Activated CD4-positive, alpha-beta T cell treated with anti-CD3 and anti-CD28 coated beads, Interleukin-2, amount 10 ng/mL, durations not matched to agents 7 days and 5 days (primary cell): ENCODE measurements around the gene FAM222B. TPM values are rescaled to one million over a fixed set of nuclear protein-coding genes. Genes with fewer than 3 reads are reported as not detected.
A peak's percentile ranks its signal among the peaks of the same experiment; 100 is the strongest.
"Not testable (repeated sequence)": the region's sequence is repeated elsewhere in the genome, so short reads cannot be mapped to it uniquely, and the experiment has no call there.

ENCODE experiments used
- CTCF ChIA-PET: fragments of 350-600 bp; sonication (Branson Sonifier 250); formaldehyde crosslinking; loops from one replicate; lab custom pipeline; 2021; ENCODE audit warnings: antibody characterized with exemption; lab: Charles Lee
- POLR2A ChIA-PET: fragments of 350-600 bp; sonication (Branson Sonifier 250); formaldehyde crosslinking; loops from one replicate; lab custom pipeline; 2021; ENCODE audit warnings: antibody characterized with exemption; lab: Charles Lee
- DNase-seq: peaks from one replicate; pipeline ENCODE4 v3.0.0-alpha.2; 2020
- H3K27ac Mint-ChIP-seq: one replicate; pipeline ENCODE4 v1.8.0; 2021; ENCODE audit warnings: mild to moderate bottlenecking, moderate library complexity, mixed read lengths
- H3K27me3 Mint-ChIP-seq: one replicate; pipeline ENCODE4 v1.8.0; 2021; ENCODE audit warnings: mixed read lengths
- H3K36me3 Mint-ChIP-seq: one replicate; pipeline ENCODE4 v1.8.0; 2021; ENCODE audit warnings: low read depth, mixed read lengths
- H3K4me1 Mint-ChIP-seq: one replicate; pipeline ENCODE4 v1.8.0; 2021; ENCODE audit warnings: mixed read lengths
- H3K4me3 Mint-ChIP-seq: one replicate; pipeline ENCODE4 v1.8.0; 2021; ENCODE audit warnings: mild to moderate bottlenecking, moderate library complexity, mixed read lengths
- H3K9me3 Mint-ChIP-seq: one replicate; pipeline ENCODE4 v1.8.0; 2021; ENCODE audit warnings: mixed read lengths
- total RNA-seq, 2 experiments: library from RNA; stranded (reverse); gene quantifications; one replicate each; pipeline ENCODE4 v1.2.3, GENCODE V29; 2021

FAM222B gene
- total RNA-seq, 2 experiments from 2014 or later, result 15.7 to 17.9 TPM

DNA sequence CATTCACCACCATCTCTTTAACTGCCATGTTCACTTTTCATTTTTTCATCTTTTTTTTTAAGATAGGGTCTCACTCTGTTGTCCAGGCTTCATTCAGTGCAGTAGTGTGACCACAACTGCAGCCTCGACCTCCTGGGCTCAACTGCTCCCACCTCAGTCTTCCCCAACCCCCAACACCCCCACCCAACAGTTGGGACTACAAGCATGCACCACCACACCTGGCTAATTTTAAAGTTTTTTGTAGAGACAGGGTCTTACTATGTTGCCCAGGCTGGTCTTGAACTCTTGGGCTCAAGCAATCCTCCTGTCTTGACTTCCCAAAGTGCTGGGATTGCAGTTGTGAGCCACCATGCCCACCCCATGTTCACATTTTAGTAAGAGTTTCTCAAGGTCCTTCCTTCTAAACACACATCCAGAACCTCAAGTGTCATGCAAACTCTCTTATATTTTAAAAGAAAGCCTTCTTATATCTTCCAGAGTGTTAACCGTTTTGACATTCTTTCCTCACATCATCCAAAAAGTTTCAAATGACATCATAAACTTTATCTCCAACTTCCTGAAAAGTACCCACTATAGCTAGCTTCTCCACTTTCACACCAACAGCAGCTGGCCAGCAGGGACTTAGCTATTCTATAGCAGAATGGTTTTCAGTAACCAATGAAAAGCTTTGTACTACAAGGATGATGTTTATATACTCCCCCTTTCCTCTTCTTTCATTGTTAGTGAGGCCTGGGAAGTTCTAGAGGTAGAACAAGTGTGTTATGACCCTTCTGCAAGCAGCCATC lies 49.5 kb downstream of the FAM222B start:
- no peak overlapping the region for H3K4me3 Mint-ChIP-seq
- ChIA-PET CTCF (interaction anchor here (0.6 to 1.4 kb wide), 3 partner anchors 8 to 66 kb away, joined by 3 to 4 read pairs (median 3); no protein-coding TSS in a partner anchor), POLR2A (interaction anchor here (0.7 kb wide), 1 partner anchor 44 kb away, joined by 10 read pairs; no protein-coding TSS in a partner anchor)
- H3K9me3 Mint-ChIP-seq, result no peaks in the 10 kb centered on the region
- H3K27me3 Mint-ChIP-seq, result no peaks in the 10 kb centered on the region
- DNase-seq, result no peak
- peaks cover 4% of the 10 kb centered on the region for H3K36me3 Mint-ChIP-seq
- peaks cover 18% of the 10 kb centered on the region for H3K4me1 Mint-ChIP-seq
- no peak overlapping the region for H3K27ac Mint-ChIP-seq

DNA sequence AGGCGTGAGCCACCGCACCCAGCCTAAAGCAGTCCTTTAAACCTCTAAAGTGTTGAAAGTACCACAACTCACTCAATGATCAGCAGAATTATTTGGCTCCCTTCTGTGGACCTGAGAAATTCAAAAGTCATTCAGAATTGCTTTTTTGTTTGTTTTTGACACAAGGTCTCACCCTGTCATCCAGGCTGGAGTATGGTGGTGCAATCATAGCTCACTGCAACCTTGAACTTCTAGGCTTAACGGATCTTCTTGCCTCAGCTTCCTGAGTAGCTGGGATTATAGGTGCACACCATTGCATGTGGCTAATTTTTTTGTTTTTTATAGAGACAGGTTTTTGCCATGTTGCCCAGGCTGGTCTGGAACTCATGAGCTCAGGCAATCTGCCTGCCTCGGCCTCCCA lies 54.5 kb downstream of the FAM222B start:
- Mint-ChIP-seq H3K36me3 (peaks cover 4% of the 10 kb centered on the region), H3K9me3 (no peaks in the 10 kb centered on the region), H3K4me1 (peaks cover 14% of the 10 kb centered on the region), H3K4me3 (no peak overlapping the region), H3K27ac (no peak overlapping the region), H3K27me3 (no peaks in the 10 kb centered on the region)
- ChIA-PET POLR2A (no interaction called here), CTCF (interaction anchor here (0.6 to 1.0 kb wide), 2 partner anchors 34 to 132 kb away, joined by 3 to 4 read pairs; no protein-coding TSS in a partner anchor)
- DNase-seq, result no peak

GRCh38 chr17:28783161-28783560 lies 59.4 kb downstream of the FAM222B start:
- no peak overlapping the region for H3K4me3 Mint-ChIP-seq
- H3K9me3 Mint-ChIP-seq, result no peaks in the 10 kb centered on the region
- no peaks in the 10 kb centered on the region for H3K27me3 Mint-ChIP-seq
- CTCF ChIA-PET, result interaction anchor here (0.6 to 1.5 kb wide), 4 partner anchors 19 to 334 kb away, joined by 3 to 4 read pairs (median 4); no protein-coding TSS in a partner anchor
- no peak overlapping the region for H3K27ac Mint-ChIP-seq
- no peak for DNase-seq
- POLR2A ChIA-PET, result no interaction called here
- peaks cover 12% of the 10 kb centered on the region for H3K4me1 Mint-ChIP-seq
- peaks cover 11% of the 10 kb centered on the region for H3K36me3 Mint-ChIP-seq

DNA sequence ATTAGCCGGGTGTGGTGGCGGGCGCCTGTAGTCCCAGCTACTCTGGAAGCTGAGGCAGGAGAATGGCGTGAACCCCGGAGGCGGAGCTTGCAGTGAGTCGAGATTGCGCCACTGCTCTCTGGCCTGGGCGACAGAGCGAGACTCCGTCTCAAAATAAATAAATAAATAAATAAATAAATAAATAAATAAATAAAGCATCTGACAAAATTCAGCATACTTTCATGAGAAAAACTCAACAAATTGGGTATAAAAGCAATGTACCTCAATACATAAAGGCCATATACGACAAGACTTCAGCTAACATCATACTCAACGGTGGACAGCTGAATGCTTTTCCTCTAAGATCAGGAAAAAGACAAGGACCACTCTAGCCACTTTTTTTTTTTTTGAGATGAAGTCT lies 63.0 kb downstream of the FAM222B start:
- Mint-ChIP-seq H3K36me3 (peaks cover 14% of the 10 kb centered on the region), H3K4me1 (peaks cover 27% of the 10 kb centered on the region)
- H3K27me3 Mint-ChIP-seq, H3K4me3 Mint-ChIP-seq, DNase-seq, H3K9me3 Mint-ChIP-seq, H3K27ac Mint-ChIP-seq, POLR2A ChIA-PET, CTCF ChIA-PET: not testable (repeated sequence)

- Mint-ChIP-seq H3K9me3 (no peaks in the 10 kb centered on the region), H3K27ac (peak overlapping the region; percentile 25), H3K36me3 (peaks cover 19% of the 10 kb centered on the region), H3K27me3 (no peaks in the 10 kb centered on the region), H3K4me1 (peaks cover 27% of the 10 kb centered on the region), H3K4me3 (no peak overlapping the region)
- ChIA-PET POLR2A (no interaction called here), CTCF (interaction anchor here (0.6 kb wide), 1 partner anchor 172 kb away, joined by 3 read pairs; no protein-coding TSS in a partner anchor)
- DNase-seq, result no peak
Measured at GRCh38 chr17:28777178-28777577, 65.4 kb downstream of the FAM222B start.

DNA sequence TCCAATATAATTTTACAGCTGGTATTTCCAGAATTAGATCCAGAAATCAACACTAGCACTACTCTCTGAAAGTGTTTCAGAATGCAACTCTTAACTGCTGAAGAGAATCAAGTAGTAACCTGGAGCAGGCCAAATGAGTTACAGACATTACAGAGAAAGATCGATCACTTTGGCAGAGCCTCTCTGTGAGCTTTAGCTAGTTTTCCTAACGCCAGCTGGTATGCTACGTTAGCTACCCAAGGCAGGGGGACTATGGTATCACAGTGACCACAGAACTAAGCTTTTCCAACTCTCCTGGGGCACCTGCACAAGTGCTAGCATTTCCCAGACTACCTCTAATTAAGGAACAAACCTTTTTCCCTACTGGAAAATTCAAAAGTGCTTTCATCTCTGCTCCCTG lies 68.4 kb downstream of the FAM222B start:
- no peak for DNase-seq
- POLR2A ChIA-PET, result no interaction called here
- H3K4me1 Mint-ChIP-seq, result peaks cover 25% of the 10 kb centered on the region
- CTCF ChIA-PET, result interaction anchor here (0.6 to 3.2 kb wide), 10 partner anchors 9 to 168 kb away, joined by 3 to 16 read pairs (median 4); partner anchors contain the start of gene TLCD1
- H3K9me3 Mint-ChIP-seq, result no peaks in the 10 kb centered on the region
- no peak overlapping the region for H3K4me3 Mint-ChIP-seq
- H3K27ac Mint-ChIP-seq, result no peak overlapping the region
- H3K27me3 Mint-ChIP-seq, result no peaks in the 10 kb centered on the region
- peaks cover 15% of the 10 kb centered on the region for H3K36me3 Mint-ChIP-seq

GRCh38 chr17:28773736-28774135 lies 68.9 kb downstream of the FAM222B start:
- CTCF ChIA-PET, result interaction anchor here (0.6 to 3.2 kb wide), 9 partner anchors 9 to 272 kb away, joined by 3 to 16 read pairs (median 4); partner anchors contain the start of gene TLCD1

DNA sequence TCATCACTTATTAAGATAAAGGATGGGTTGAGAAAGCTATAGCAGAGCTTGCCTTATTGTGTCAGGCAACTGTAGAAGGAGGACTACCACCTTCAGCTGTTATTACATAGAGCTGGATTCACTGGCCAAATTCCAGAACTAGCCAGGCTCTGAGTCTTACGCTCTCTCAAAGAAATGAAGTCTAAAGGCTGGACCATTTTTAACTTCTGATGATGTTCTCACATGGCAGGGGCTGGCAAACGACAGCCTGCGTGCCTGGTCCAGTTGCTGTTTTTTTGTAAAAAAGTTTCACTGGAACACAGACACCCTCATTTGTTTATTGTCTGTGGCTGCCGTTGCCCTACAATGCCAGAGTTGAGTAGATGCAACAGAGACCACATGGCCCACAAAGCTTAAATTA lies 77.6 kb downstream of the FAM222B start:
- no peak overlapping the region for H3K4me3 Mint-ChIP-seq
- H3K4me1 Mint-ChIP-seq, result peaks cover 8% of the 10 kb centered on the region
- no peaks in the 10 kb centered on the region for H3K27me3 Mint-ChIP-seq
- no peak for DNase-seq
- ChIA-PET CTCF (interaction anchor here (0.6 to 7.8 kb wide), 11 partner anchors 9 to 229 kb away, joined by 3 to 67 read pairs (median 5); partner anchors contain the start of gene TLCD1), POLR2A (no interaction called here)
- no peak overlapping the region for H3K27ac Mint-ChIP-seq
- H3K36me3 Mint-ChIP-seq, result peaks cover 10% of the 10 kb centered on the region
- no peaks in the 10 kb centered on the region for H3K9me3 Mint-ChIP-seq

More at GRCh38 chr17:28773736-28774135, 68.9 kb downstream of the FAM222B start:
- no peaks in the 10 kb centered on the region for H3K27me3 Mint-ChIP-seq
- no peaks in the 10 kb centered on the region for H3K9me3 Mint-ChIP-seq
- no peak overlapping the region for H3K4me3 Mint-ChIP-seq
- POLR2A ChIA-PET, result no interaction called here
- peaks cover 11% of the 10 kb centered on the region for H3K36me3 Mint-ChIP-seq
- no peak overlapping the region for H3K27ac Mint-ChIP-seq
- no peak for DNase-seq
- H3K4me1 Mint-ChIP-seq, result peaks cover 20% of the 10 kb centered on the region

GRCh38 chr17:28763804-28764266 lies 78.8 kb downstream of the FAM222B start:
- Mint-ChIP-seq H3K4me1 (peaks cover 8% of the 10 kb centered on the region), H3K9me3 (no peaks in the 10 kb centered on the region), H3K4me3 (no peak overlapping the region), H3K36me3 (peaks cover 14% of the 10 kb centered on the region), H3K27ac (no peak overlapping the region), H3K27me3 (no peaks in the 10 kb centered on the region)
- DNase-seq, result peak; percentile 86
- CTCF ChIA-PET, result interaction anchor here (0.8 to 7.8 kb wide), 25 partner anchors 9 to 230 kb away, joined by 3 to 67 read pairs (median 5); partner anchors contain the start of genes RPL23A, TLCD1 and TRAF4
- POLR2A ChIA-PET, result no interaction called here

GRCh38 chr17:28763137-28763799 lies 79.3 kb downstream of the FAM222B start:
- CTCF ChIA-PET, result interaction anchor here (0.6 to 7.8 kb wide), 22 partner anchors 9 to 201 kb away, joined by 3 to 67 read pairs (median 5); partner anchors contain the start of genes RPL23A and TLCD1
- Mint-ChIP-seq H3K9me3 (no peaks in the 10 kb centered on the region), H3K4me3 (no peak overlapping the region), H3K36me3 (peaks cover 16% of the 10 kb centered on the region), H3K4me1 (peaks cover 8% of the 10 kb centered on the region), H3K27me3 (no peaks in the 10 kb centered on the region), H3K27ac (no peak overlapping the region)
- POLR2A ChIA-PET, result no interaction called here
- DNase-seq, result no peak

DNA sequence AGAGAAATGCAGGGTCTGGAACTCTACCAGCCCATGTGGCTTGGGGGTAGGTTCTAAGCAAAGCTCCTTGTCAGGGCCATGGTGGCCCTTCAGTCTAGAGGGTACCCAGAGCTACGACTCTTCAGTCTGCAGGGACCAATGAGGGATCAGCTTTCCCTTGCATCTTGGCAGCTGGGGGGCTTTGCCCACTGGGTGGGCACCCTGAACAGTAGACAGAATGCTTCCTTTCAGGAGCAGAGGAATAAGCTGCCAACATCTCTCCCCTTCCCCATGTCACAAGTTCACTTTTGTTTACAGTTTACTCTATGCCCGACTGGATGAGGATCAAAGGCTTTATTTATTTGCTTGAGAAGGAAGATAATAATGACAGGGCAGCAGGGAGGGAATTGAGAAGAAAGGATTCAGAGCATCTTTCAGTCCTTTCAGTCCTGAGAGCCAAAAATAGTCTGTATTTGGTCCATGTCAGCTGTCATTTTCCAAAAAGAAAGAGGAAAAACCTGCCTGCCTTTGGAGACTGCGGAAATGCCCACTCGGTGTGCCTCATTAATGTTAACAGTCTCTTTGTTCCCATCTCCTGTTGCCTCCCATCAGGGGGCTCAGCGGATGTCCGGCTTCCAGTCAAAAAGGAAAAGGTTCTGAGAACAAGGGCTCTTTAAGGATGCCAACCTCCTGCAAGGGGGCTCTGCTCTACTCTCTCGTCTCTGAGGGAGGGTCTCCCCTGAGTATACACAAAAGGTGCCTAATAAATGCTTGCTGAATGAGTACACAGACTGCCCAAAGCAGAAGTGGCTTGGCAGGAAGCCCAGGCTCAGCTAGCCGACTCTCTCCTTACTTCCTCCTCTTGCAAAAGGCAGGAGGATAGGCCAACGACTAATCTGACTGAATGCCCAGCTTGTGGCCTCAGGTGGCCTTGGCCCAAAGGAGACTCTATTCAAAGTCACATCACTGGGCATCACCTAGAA lies 81.7 kb downstream of the FAM222B start:
- Mint-ChIP-seq H3K4me3 (no peak overlapping the region), H3K27ac (no peak overlapping the region), H3K9me3 (no peaks in the 10 kb centered on the region), H3K36me3 (peaks cover 24% of the 10 kb centered on the region), H3K27me3 (no peaks in the 10 kb centered on the region), H3K4me1 (peaks cover 8% of the 10 kb centered on the region)
- CTCF ChIA-PET, result interaction anchor here (0.7 to 7.8 kb wide), 5 partner anchors 10 to 34 kb away, joined by 3 to 67 read pairs (median 5); partner anchors contain the start of gene TLCD1
- POLR2A ChIA-PET, result interaction anchor here (0.5 kb wide), 1 partner anchor 52 kb away, joined by 5 read pairs; no protein-coding TSS in a partner anchor
- no peak for DNase-seq
